Stimulated activated CD4-positive, alpha-beta T cell treated with anti-CD3 and anti-CD28 coated beads, Interleukin-12 subunit alpha, Interleukin-12 subunit beta, amount 100 ng/mL, for 48 hours (primary cell): Measurements from ENCODE around the gene SETX.

Experiments
- DNase-seq, 3 donors: peaks; one replicate each; pipeline ENCODE4 v3.0.0-alpha.2; 2020; ENCODE audit warnings: low read depth in 2 of 3, low spot score in 1 of 3

The SETX gene

GRCh38 chr9:132218208-132218607, 136.6 kb downstream of the SETX start:
- no peak for DNase-seq

GRCh38 chr9:132216861-132217619, 137.7 kb downstream of the SETX start:
- no peak for DNase-seq

- no peak for DNase-seq
Observed at GRCh38 chr9:132214027-132214622, 140.7 kb downstream of the SETX start.

- DNase-seq, result no peak
Observed at GRCh38 chr9:132211570-132211969, 143.2 kb downstream of the SETX start.
